B cell (primary cell): ENCODE results near the gene ITGA3. TPM values are rescaled to one million over a fixed set of nuclear protein-coding genes. Genes with fewer than 3 reads are reported as not detected.

Experiments
- ATAC-seq: fragments of 200-7000 bp; cut with Tn5 transposase; one replicate; pipeline ENCODE4 v1.10.0; 2021; ENCODE audit warnings: low read depth, mild to moderate bottlenecking, moderate number of reproducible peaks, moderate library complexity
- CTCF ChIA-PET: fragments of 350-600 bp; sonication (Branson Sonifier 250); formaldehyde crosslinking; loops from one replicate; lab custom pipeline; 2021; ENCODE audit warnings: antibody characterized with exemption, inconsistent platforms; lab: Charles Lee
- POLR2A ChIA-PET: fragments of 350-600 bp; sonication (Branson Sonifier 250); formaldehyde crosslinking; loops from one replicate; lab custom pipeline; 2021; ENCODE audit warnings: antibody characterized with exemption; lab: Charles Lee
- DNase-seq: peaks from one replicate; pipeline ENCODE4 v3.0.0; 2013
- H2AFZ ChIP-seq: 2 replicates; pipeline ENCODE4 v1.6.1; 2012; ENCODE audit warnings: mild to moderate bottlenecking, low read depth, low read length; ENCODE audit not compliant: insufficient read depth, poor library complexity, severe bottlenecking
- H3K27ac ChIP-seq, 2 donors: 1 replicate in 1 of 2; 2 replicates in 1 of 2; pipeline ENCODE4 v1.5.1; 2012 to 2013; ENCODE audit warnings: low read length in 2 of 2, mild to moderate bottlenecking in 2 of 2, moderate library complexity in 1 of 2
- H3K27me3 ChIP-seq, 4 experiments: fragments of 200-600 bp in 1 of 4; sonication (generic) in 1 of 4; replicated peaks in 1 of 4; 1 replicate in 2 of 4; 2 replicates in 2 of 4; pipeline versions ENCODE4 v1.6.1 to v1.7.0; 2013 to 2016; ENCODE audit warnings: low read length in 3 of 4, mild to moderate bottlenecking in 2 of 4, mixed read lengths in 1 of 4, moderate library complexity in 1 of 4; ENCODE audit not compliant: insufficient read depth in 4 of 4, control insufficient read depth in 3 of 4; ENCODE audit errors: control extremely low read depth in 1 of 4
- H3K36me3 ChIP-seq, 2 experiments: replicated peaks in 1 of 2; 1 replicate in 1 of 2; 2 replicates in 1 of 2; pipeline versions ENCODE4 v1.6.1 to v1.7.1; 2013; ENCODE audit warnings: low read length in 1 of 2; ENCODE audit not compliant: insufficient read depth in 2 of 2, control insufficient read depth in 1 of 2; ENCODE audit errors: control extremely low read depth in 1 of 2, extremely low read depth in 1 of 2
- H3K4me1 ChIP-seq, 2 donors: fragments of 200-600 bp in 1 of 2; sonication (generic) in 1 of 2; 1 replicate in 1 of 2; 2 replicates in 1 of 2; pipeline versions ENCODE4 v1.5.1 to v1.6.1; 2013 to 2017; ENCODE audit warnings: low read length in 2 of 2; ENCODE audit not compliant: control insufficient read depth in 2 of 2, insufficient read depth in 2 of 2
- H3K4me2 ChIP-seq: replicated peaks from 2 replicates; pipeline ENCODE3; 2012; ENCODE audit warnings: mild to moderate bottlenecking, low read depth, low read length; ENCODE audit not compliant: poor library complexity, severe bottlenecking
- H3K4me3 ChIP-seq, 5 experiments: fragments of 200-600 bp in 1 of 5; sonication (generic) in 1 of 5; 1 replicate in 3 of 5; 2 replicates in 2 of 5; pipeline versions ENCODE4 v1.5.1 to v1.7.0; 2011 to 2016; ENCODE audit warnings: low read length in 4 of 5, mild to moderate bottlenecking in 4 of 5, low read depth in 2 of 5, control low read depth in 1 of 5, moderate library complexity in 1 of 5; ENCODE audit not compliant: insufficient read depth in 1 of 5; ENCODE audit errors: control extremely low read depth in 1 of 5, extremely low read depth in 1 of 5
- H3K79me2 ChIP-seq: fragments of 200-600 bp; sonication (generic); one replicate; pipeline ENCODE4 v1.6.0; 2016; ENCODE audit warnings: low read length; ENCODE audit not compliant: control insufficient read depth, insufficient read depth
- H3K9ac ChIP-seq: fragments of 200-600 bp; sonication (generic); 2 replicates; pipeline ENCODE4 v1.6.1; 2017; ENCODE audit warnings: mild to moderate bottlenecking, low read length, moderate library complexity
- H3K9me3 ChIP-seq, 3 donors: one replicate each; pipeline versions ENCODE4 v1.6.1 to v1.7.1; 2013; ENCODE audit warnings: low read length in 2 of 3; ENCODE audit not compliant: control insufficient read depth in 2 of 3, insufficient read depth in 1 of 3; ENCODE audit errors: control extremely low read depth in 1 of 3
- H4K20me1 ChIP-seq: 2 replicates; pipeline ENCODE4 v1.6.0; 2012; ENCODE audit warnings: mild to moderate bottlenecking, low read length; ENCODE audit not compliant: insufficient read depth, control insufficient read depth, poor library complexity, severe bottlenecking
- H3K27ac Mint-ChIP-seq: one replicate; pipeline ENCODE4 v1.8.0; 2021; ENCODE audit warnings: mixed read lengths
- H3K27me3 Mint-ChIP-seq: one replicate; pipeline ENCODE4 v1.8.0; 2021; ENCODE audit warnings: mixed read lengths
- H3K4me1 Mint-ChIP-seq: one replicate; pipeline ENCODE4 v1.8.0; 2021; ENCODE audit warnings: mixed read lengths
- H3K4me3 Mint-ChIP-seq: one replicate; pipeline ENCODE4 v1.8.0; 2021; ENCODE audit warnings: mixed read lengths
- H3K9me3 Mint-ChIP-seq: one replicate; pipeline ENCODE4 v1.8.0; 2022; ENCODE audit warnings: mixed read lengths; ENCODE audit not compliant: insufficient read depth
- EZH2 ChIP-seq: IDR thresholded peaks from 2 replicates; pipeline ENCODE4 v1.6.1; 2012; ENCODE audit warnings: borderline replicate concordance, low read depth, mild to moderate bottlenecking, moderate library complexity, low read length; ENCODE audit not compliant: insufficient read depth, poor library complexity, severe bottlenecking
- WGBS: methylation state at CpG from one replicate; pipeline ENCODE4 v1.1.5; 2013; ENCODE audit warnings: missing lambda C conversion rate; ENCODE audit not compliant: insufficient coverage; 5-methylcytosine and 5-hydroxymethylcytosine counted together
- intact Hi-C: fragments of 100-400 bp; cut with micrococcal nuclease; formaldehyde crosslinking; loops from one replicate; pipeline ENCODE4 v1.10.0; 2022
- polyA plus RNA-seq: library from polyadenylated mRNA; depleted of rRNA; stranded (reverse); fragments of >200 nt; gene quantifications from 2 replicates; pipeline ENCODE4 v1.2.3, GENCODE V29; 2012
- total RNA-seq, 2 donors: library from RNA; stranded (reverse); fragments of 120-200 nt in 1 of 2; gene quantifications; 1 replicate in 1 of 2; 2 replicates in 1 of 2; pipeline versions ENCODE4 v1.2.3 to v1.2.4, GENCODE V29; 2013 to 2022
- TF ChIP-seq, protein P1 (sequence below): fragments of 200-600 bp; IDR thresholded peaks from one replicate; pipeline ENCODE4 v1.8.0; 2022; ENCODE audit warnings: antibody characterized with exemption, mild to moderate bottlenecking

Gene ITGA3
- total and polyA plus RNA-seq, 2 donors (not counting 1 experiment from before 2014, with no cell fraction given) = 11.9 to 13.3 TPM

DNA sequence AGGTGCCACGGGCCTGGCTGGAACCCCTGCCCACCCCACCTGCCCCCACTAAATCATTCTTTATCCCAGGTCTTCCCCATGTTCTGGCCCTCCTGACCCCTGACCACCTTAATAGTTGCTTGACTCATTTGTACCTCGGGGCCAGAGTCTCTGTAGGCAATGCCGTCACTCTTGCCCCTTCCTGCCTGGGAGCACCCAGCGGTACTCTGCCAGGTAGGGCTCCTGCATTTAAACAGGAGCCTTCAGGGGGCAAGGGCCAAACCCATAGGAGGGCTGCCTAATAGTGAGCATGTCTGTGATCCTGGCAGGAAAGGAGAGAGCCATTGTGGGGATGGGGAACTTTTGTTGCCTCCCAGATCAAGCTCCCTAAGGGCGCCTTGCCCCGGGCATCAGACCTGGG is 8.8 kb upstream of the ITGA3 start:
- Histone ChIP-seq H3K27ac (no peak overlapping the region), H3K4me2 (no peak overlapping the region), H2AFZ (no peak overlapping the region), H3K4me1 (no peaks in the 10 kb centered on the region), H3K79me2 (no peaks in the 10 kb centered on the region), H3K36me3 (no peaks in the 10 kb centered on the region), H4K20me1 (no peaks in the 10 kb centered on the region), H3K9me3 (no peaks in the 10 kb centered on the region), H3K9ac (no peak overlapping the region), H3K4me3 (no peak overlapping the region), H3K27me3 (peaks cover 0 to 28% (median 6%) of the 10 kb centered on the region in 4 experiments)
- no peak overlapping the region for H3K4me3 Mint-ChIP-seq
- POLR2A ChIA-PET = no interaction called here
- H3K27me3 Mint-ChIP-seq = peaks cover 45% of the 10 kb centered on the region
- DNase-seq = no peak
- TF ChIP-seq, protein P1, sequence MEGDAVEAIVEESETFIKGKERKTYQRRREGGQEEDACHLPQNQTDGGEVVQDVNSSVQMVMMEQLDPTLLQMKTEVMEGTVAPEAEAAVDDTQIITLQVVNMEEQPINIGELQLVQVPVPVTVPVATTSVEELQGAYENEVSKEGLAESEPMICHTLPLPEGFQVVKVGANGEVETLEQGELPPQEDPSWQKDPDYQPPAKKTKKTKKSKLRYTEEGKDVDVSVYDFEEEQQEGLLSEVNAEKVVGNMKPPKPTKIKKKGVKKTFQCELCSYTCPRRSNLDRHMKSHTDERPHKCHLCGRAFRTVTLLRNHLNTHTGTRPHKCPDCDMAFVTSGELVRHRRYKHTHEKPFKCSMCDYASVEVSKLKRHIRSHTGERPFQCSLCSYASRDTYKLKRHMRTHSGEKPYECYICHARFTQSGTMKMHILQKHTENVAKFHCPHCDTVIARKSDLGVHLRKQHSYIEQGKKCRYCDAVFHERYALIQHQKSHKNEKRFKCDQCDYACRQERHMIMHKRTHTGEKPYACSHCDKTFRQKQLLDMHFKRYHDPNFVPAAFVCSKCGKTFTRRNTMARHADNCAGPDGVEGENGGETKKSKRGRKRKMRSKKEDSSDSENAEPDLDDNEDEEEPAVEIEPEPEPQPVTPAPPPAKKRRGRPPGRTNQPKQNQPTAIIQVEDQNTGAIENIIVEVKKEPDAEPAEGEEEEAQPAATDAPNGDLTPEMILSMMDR = no peak
- H3K9me3 Mint-ChIP-seq = no peaks in the 10 kb centered on the region
- no peak overlapping the region for H3K27ac Mint-ChIP-seq
- WGBS = 85% methylated on average over 6 of the region's 6 CpGs
- H3K4me1 Mint-ChIP-seq = no peaks in the 10 kb centered on the region
- intact Hi-C loops = no loop called here
- CTCF ChIA-PET = no interaction called here
- no peak for ATAC-seq

DNA sequence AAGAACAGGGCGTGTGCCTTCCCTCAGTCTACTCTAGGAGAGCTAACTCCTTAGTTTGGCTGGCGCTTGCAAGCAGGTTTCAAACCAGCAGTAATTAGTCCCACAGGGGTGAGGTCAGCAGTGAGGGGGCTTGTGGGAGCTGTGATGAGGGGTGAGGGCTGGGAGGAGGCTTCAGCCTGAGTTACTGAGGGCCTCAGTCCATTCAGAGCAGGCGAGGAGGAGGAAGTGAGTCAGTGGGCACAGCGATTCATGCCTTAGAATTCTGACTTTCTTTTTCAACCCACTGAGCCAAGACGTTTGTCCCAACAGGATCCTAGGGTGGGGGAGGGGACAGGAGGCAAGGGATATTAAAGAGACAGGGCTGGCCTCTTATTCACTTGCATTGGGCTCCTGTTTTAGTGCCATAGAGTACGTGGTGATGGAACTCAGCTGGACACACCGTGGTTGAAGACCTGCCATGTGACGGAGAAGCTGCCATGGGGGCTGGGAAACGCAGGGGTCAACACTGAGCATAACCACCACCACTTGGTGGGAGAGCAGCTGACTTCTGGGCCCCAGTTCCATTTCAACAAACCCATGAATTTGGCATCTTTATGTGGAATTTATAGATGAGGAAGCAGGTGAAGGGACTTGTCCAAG is 8.3 kb upstream of the ITGA3 start:
- no peaks in the 10 kb centered on the region for H3K9me3 ChIP-seq
- no peaks in the 10 kb centered on the region for H3K36me3 ChIP-seq
- H3K79me2 ChIP-seq = no peaks in the 10 kb centered on the region
- peaks cover 43% of the 10 kb centered on the region for H3K27me3 Mint-ChIP-seq
- no peak overlapping the region for H2AFZ ChIP-seq
- no peak for DNase-seq
- 94% methylated on average over 5 of the region's 9 CpGs for WGBS
- H3K27me3 ChIP-seq = peaks cover 0 to 28% (median 6%) of the 10 kb centered on the region in 4 experiments
- H3K4me1 ChIP-seq = no peaks in the 10 kb centered on the region
- no peak overlapping the region for H3K27ac Mint-ChIP-seq
- TF ChIP-seq, protein P1 = no peak
- no peak for TF ChIP-seq EZH2
- no peak for ATAC-seq
- POLR2A ChIA-PET = no interaction called here
- H3K4me2 ChIP-seq = no peak overlapping the region
- no peaks in the 10 kb centered on the region for H3K9me3 Mint-ChIP-seq
- H4K20me1 ChIP-seq = no peaks in the 10 kb centered on the region
- H3K4me3 ChIP-seq = no peak overlapping the region
- CTCF ChIA-PET = interaction anchor here (0.5 kb wide), 1 partner anchor 250 kb away, joined by 3 read pairs; no protein-coding TSS in a partner anchor
- H3K9ac ChIP-seq = no peak overlapping the region
- intact Hi-C loops = no loop called here
- H3K4me3 Mint-ChIP-seq = no peak overlapping the region
- H3K4me1 Mint-ChIP-seq = no peaks in the 10 kb centered on the region
- no peak overlapping the region for H3K27ac ChIP-seq
